SK-N-SH treated with all-trans-retinoic acid at 6 μM for 48 hours (cell line): ENCODE results near the gene ABHD6.

Experiments used
- ARNTL ChIP-seq: fragments of 450-650 bp; formaldehyde crosslinking; IDR thresholded peaks from 2 replicates; pipeline ENCODE4 v1.5.0; 2020; ENCODE audit warnings: low read depth, mild to moderate bottlenecking, moderate library complexity, borderline replicate concordance
- CSDC2 ChIP-seq: fragments of 250-450 bp; sonication (Bioruptor Pico); IDR thresholded peaks from 2 replicates; pipeline ENCODE4 v1.5.0; 2020; ENCODE audit warnings: mild to moderate bottlenecking, moderate library complexity
- ZC3H10 ChIP-seq: fragments of 250-450 bp; sonication (Bioruptor Pico); IDR thresholded peaks from 2 replicates; pipeline ENCODE4 v1.5.1; 2021; ENCODE audit warnings: mild to moderate bottlenecking, moderate library complexity
- ZFP30 ChIP-seq: fragments of 450-650 bp; formaldehyde crosslinking; IDR thresholded peaks from 2 replicates; pipeline ENCODE4 v1.5.0; 2022; ENCODE audit warnings: mild to moderate bottlenecking, moderate library complexity
- ZNF70 ChIP-seq: fragments of 450-650 bp; formaldehyde crosslinking; IDR thresholded peaks from 2 replicates; pipeline ENCODE4 v1.5.0; 2020; ENCODE audit warnings: mild to moderate bottlenecking, moderate library complexity
- TF ChIP-seq, protein P1 (sequence below): fragments of 250-450 bp; sonication (Bioruptor Pico); IDR thresholded peaks from 2 replicates; pipeline ENCODE4 v1.8.0; 2020; ENCODE audit warnings: mild to moderate bottlenecking, moderate library complexity, borderline replicate concordance

DNA sequence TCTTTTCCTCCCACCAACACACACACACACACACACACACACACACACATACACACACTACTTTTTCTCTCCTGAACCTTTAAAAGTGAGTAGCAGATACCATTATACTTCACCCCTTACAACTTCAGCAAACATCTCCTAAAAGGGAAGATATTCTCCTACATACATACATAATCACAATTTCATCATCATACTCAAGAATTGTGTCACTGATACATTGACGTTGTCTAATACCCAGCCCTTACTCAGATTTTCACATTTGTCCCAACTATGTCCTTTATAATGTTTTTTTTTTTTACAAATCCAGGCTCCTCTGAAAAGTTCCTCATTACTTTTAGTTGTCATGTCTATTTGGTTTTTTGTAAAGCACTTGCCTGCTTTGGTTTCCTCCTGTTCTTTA lies 18.5 kb downstream of the ABHD6 start:
- TF ChIP-seq ZFP30 (CRISPR knock-in tag), result no peak
- TF ChIP-seq, protein P1, sequence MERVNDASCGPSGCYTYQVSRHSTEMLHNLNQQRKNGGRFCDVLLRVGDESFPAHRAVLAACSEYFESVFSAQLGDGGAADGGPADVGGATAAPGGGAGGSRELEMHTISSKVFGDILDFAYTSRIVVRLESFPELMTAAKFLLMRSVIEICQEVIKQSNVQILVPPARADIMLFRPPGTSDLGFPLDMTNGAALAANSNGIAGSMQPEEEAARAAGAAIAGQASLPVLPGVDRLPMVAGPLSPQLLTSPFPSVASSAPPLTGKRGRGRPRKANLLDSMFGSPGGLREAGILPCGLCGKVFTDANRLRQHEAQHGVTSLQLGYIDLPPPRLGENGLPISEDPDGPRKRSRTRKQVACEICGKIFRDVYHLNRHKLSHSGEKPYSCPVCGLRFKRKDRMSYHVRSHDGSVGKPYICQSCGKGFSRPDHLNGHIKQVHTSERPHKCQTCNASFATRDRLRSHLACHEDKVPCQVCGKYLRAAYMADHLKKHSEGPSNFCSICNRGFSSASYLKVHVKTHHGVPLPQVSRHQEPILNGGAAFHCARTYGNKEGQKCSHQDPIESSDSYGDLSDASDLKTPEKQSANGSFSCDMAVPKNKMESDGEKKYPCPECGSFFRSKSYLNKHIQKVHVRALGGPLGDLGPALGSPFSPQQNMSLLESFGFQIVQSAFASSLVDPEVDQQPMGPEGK, result no peak
- TF ChIP-seq ZNF70 (CRISPR knock-in tag), result no peak
- TF ChIP-seq ARNTL (CRISPR knock-in tag), result no peak
- TF ChIP-seq CSDC2 (CRISPR knock-in tag), result no peak
- no peak for TF ChIP-seq ZC3H10 (CRISPR knock-in tag)
